GM19372 (cell line): ENCODE results near the gene UMODL1.
"Not testable (repeated sequence)": the region's sequence is repeated elsewhere in the genome, so short reads cannot be mapped to it uniquely, and the experiment has no call there.

Experiments used
- ATAC-seq: cut with Tn5 transposase; IDR thresholded peaks from one replicate; pipeline ENCODE4 v1.9.1; 2021; ENCODE audit warnings: mild to moderate bottlenecking, low read depth, moderate library complexity; ENCODE audit not compliant: unreplicated experiment

The UMODL1 gene

DNA sequence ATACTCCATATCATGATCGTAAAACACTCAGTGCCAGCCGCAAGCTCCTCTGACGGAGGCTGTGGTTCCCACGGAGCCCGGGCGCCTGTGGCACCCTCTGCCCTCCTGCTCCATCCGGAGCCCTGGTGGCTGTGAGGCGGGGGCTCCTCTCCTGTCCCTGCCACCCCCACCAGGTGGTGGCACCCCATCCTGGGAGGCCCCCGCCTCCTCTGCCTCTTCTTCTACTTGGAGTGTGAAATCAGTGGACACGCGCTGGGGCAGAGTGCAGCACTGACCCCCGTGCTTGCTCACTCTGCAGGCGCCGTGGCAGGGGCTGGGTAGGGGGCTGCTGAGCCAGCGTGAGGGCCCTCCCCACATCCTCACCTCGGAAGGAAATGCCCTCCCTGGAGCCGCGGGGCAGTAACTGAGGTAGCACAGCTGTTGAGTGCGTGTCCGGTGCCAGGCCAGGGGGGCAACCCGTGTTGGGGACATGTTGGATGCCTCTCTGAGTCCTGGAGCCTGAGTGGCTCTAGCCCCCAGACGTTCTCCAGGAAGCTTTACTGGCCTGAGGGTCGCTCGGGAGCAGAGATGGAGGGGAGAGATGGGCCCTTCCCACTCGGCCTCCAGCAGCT, 89.1 kb downstream of the UMODL1 start:
- ATAC-seq, result no peak

DNA sequence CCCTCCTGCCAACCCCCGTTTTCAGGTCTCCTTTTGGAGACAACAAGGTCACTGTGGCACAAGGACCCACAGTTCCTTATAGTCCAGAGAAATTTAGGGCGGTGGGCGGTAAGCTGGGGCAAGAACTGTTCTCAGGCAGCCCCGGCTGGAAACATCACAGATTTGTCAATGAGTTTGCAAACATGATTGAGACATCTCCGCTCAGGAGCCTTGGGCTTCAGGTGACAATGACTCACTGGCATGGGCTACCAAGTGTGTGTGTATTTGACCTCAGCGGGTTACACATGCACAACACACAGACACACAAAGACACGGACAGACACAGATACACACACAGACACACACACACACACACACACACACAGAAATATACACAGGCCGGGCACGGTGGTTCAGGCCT, 89.6 kb downstream of the UMODL1 start:
- ATAC-seq, result no peak

GRCh38 chr21:42161401-42161955, 90.4 kb downstream of the UMODL1 start:
- no peak for ATAC-seq

DNA sequence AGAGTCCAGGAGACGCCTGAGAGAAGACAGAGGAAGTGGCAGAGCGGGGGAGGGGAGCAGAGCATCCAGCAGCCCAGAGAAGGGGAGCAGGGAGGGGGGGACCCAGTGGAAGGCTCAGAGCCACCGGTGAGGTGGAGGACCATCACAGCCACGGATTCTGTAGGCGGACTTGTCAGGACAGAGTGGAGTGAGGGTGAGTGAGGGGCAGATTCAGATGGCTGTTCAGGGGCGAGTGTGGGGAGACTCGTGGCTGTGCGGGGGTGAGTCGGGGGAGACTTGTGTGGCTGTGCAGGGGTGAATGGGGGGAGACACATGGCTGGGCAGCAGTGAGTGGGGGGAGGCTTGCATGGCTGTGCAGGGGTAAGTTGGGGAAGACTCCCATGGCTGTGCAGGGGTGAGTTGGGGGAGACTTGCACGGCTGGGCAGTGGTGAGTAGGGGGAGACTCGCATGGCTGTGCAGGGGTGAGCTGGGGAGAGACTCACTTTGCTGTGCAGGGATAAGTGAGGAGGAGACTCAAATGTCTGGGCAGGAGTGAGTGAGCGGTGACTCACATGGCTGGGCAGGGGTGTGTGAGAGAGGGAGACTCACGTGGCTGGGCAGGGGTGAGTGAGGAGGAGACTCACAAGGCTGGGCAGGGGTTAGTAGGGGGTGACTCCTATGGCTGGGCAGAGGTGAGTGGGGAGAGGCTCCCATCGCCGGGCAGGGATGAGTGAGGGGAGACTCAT, 91.0 kb downstream of the UMODL1 start:
- no peak for ATAC-seq

DNA sequence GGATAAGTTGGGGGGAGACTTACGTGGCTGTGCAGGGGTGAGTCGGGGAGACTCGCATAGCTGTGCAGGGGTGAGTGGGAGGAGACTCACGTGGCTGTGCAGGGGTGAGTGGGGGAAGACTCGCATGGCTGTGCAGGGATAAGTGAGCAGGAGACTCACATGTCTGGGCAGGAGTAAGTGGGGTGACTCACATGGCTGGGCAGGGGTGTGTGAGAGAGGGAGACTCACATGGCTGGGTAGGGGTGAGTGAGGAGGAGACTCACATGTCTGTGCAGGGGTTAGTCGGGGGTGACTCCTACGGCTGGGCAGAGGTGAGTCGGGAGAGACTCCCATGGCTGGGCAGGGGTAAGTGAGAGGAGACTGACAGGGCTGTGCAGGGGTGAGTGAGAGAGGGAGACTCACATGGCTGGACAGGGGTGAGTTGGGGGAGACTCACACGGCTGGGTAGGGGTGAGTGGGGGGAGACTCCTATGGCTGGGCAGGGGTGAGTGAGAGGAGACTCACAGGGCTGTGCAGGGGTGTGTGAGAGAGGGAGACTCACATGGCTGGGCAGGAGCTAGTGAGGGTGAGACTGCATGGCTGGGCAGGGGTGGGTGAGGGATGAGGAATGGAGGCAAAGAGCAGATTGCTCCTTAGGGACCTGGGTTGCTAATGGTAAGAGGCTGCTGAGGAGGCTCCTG, 91.9 kb downstream of the UMODL1 start:
- no peak for ATAC-seq

- no peak for ATAC-seq
Observed at GRCh38 chr21:42163511-42163863, 92.4 kb downstream of the UMODL1 start.

GRCh38 chr21:42164064-42164789, 93.1 kb downstream of the UMODL1 start:
- no peak for ATAC-seq

GRCh38 chr21:42164818-42165217, 93.7 kb downstream of the UMODL1 start:
- ATAC-seq, result no peak

DNA sequence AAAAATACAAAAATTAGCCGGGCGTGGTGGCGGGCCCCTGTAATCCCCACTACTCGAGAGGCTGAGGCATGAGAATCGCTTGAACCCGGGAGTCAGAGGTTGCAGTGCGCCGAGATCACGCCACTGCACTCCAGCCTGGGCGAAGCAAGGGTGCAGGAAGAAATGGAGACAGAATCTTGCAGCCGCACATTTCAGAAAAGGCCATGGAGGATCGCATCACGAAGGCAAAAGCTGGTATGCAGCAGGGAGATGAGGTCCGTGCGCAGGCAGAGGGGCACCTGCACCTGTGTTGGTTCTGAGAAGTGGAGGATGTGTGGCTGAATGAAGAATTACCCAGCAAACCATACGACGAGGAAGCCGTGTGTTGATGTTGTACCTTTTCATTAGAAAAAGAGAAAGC, 94.8 kb downstream of the UMODL1 start:
- ATAC-seq, result no peak

GRCh38 chr21:42169758-42170157, 98.6 kb downstream of the UMODL1 start:
- no peak for ATAC-seq

DNA sequence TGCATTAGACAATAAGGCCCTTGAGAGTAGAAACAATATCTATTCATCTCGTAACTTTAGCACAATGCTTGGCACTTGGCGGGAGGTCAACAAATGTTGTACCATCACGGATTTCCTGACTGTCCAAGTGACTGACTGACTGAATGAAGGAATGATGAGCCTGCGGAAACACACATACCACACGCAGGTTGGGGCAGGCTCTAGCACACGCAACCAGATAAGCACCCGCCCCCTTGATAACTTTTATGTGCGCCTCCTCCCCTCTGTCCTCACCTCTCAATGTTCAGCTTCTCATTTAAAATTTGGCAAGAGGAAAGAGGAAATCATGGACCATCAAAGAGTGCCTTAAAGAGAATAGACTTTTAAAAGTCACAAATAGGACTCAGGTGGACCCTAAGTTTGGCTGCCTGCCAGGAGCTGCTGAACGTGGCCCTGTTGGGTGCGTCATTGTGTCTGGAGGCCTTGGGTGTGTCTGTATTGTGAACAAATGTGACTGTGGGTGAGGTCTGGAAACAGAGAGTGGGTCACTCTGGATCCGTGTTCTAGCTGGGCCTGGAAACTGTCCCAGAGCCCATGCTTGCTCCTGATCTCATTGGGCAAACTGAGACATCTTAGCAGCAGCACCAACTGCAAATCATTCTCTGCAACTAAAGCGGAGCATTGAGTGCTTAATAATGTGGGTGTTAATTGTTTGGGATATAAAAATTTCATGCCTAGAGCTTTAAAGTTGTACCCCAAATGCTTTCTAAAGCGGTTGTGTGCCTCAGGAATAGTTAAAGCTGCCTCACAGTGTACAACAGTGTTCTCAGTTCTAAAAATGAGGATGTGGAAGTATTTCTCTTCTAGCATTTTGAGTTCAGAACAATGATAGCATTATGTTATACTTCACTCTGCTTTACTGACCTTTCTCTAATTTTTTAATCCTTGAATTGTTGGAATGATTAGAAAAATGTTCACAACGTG, 100.3 kb downstream of the UMODL1 start:
- ATAC-seq, result no peak

- no peak for ATAC-seq
Observed at GRCh38 chr21:42172596-42173483, 101.7 kb downstream of the UMODL1 start.

DNA sequence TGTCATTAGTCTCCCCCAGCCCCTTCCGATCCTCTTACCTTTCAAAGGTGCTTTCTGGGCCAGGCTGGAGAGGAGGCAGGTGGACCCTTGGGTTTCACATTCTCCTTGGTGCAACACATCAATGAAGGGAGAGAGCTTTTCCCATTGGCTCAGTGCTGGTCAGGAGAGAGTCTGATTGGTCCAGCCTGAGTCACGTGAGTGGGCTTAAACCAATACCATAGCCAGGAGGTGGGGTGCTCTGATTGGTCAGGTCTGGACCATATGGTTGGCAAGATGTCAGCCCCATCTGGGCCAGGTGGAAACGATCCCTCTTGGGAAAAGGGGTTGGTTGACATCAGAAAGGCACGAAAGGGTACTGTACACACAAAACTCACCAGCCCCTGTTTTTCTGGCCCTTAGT, 103.1 kb downstream of the UMODL1 start:
- ATAC-seq, result no peak

GRCh38 chr21:42175110-42175710, 104.1 kb downstream of the UMODL1 start:
- ATAC-seq, result no peak

DNA sequence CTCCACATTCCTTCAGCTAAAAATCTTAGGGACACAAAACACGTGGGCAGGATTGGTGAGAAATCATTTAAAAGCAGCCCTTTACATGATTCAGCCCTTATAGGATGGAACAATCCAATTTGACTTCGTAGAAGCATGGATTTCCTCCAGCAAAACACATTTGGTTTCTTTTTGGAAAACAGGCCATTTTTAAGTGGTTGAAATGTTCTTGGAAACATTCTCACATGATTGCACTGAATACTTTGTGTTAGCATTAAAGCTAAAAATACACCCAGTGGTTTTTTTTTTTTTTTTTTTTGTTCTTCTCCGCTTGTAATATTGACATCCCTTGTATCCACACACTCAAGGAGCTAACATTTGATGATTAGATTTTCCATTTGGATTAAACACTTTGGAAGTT, 105.7 kb downstream of the UMODL1 start:
- no peak for ATAC-seq

DNA sequence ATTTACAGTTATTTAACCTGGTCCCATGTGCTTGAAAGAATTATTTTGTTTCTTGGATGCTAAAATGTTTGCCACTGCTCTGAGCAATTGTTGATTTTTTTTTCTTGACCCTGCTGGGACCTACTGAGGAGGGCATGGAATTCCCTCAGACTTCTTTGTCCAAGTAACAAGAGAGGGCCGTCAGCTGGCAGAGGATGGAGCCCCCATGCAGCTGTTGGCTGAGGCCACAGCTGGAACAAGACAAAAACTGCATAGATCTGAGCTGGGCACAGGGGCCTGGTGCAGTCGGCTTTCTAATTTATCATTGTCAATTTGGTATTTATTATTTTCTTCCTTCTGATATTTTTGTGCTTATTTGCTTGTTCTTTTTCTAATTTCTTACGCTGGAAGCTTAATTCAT, 108.2 kb downstream of the UMODL1 start:
- ATAC-seq, result no peak

DNA sequence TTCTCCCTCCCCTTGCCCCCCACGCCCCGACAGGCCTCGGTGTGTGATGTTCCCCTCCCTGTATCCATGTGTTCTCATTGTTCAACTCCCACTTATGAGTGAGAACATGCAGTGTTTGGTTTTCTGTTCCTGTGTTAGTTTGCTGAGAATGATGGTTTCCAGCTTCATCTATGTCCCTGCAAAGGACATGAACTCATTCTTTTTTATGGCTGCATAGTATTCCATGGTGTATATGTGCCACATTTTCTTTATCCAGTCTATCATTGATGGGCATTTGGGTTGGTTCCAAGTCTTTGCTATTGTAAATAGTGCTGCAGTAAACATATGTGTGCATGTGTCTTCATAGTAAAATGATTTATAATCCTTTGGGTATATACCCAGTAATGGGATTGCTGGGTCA, 108.9 kb downstream of the UMODL1 start:
- not testable (repeated sequence) for ATAC-seq

DNA sequence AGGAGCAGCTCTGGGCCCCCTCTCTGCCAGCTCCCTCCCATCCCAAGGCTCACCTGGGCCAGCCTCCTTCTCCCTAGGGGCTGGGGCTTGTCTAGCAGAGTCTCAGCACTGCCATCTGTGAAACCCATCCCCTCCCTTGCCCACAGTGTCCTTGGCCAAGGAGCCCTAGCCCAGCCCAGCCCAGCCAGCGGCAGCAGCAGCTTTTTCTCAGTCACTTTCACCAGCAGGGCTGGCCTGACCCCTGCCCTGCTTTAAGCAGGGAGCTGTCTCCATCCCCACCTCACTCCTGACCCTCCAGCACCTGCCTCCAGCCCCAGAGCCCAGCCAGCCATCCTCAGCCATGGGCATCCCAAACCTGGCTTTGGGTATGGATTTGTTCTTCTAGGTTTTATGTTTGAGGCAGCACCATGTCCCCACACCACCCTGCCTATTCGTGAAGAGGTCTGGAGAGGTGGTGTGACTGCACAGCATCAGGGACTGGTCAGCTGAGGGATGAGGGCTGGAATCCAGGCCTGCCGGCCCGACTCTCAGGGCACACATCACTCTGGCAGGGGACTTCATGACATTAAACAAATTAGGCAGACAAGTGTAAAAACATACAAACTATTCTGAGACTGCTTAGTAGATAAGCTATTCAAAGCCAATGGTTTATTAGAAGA, 111.7 kb downstream of the UMODL1 start:
- ATAC-seq, result no peak
